GM10266 (cell line): Measurements from ENCODE around the gene KSR2.
"Not testable (repeated sequence)": the region's sequence is repeated elsewhere in the genome, so short reads cannot be mapped to it uniquely, and the experiment has no call there.

Experiments
- DNase-seq: peaks from one replicate; pipeline ENCODE4 v3.0.0; 2012; ENCODE audit errors: extremely low spot score
- CTCF ChIP-seq: IDR thresholded peaks from 2 replicates; pipeline ENCODE4 v1.5.1; 2012; ENCODE audit warnings: mild to moderate bottlenecking, low read depth; ENCODE audit not compliant: control insufficient read depth, insufficient read depth; ENCODE audit errors: missing control alignments

The KSR2 gene

GRCh38 chr12:117742721-117743120, 226.1 kb downstream of the KSR2 start:
- DNase-seq: no peak
- TF ChIP-seq CTCF: no peak

GRCh38 chr12:117738233-117738632, 230.6 kb downstream of the KSR2 start:
- TF ChIP-seq CTCF: no peak
- DNase-seq: no peak

GRCh38 chr12:117733549-117733805, 235.3 kb downstream of the KSR2 start:
- DNase-seq: no peak
- TF ChIP-seq CTCF: no peak

GRCh38 chr12:117732761-117733548, 235.8 kb downstream of the KSR2 start:
- DNase-seq: no peak
- no peak for TF ChIP-seq CTCF

- DNase-seq: not testable (repeated sequence)
Measured at GRCh38 chr12:117731131-117731530, 237.7 kb downstream of the KSR2 start.

GRCh38 chr12:117727301-117727700, 241.5 kb downstream of the KSR2 start:
- TF ChIP-seq CTCF: no peak
- DNase-seq: no peak

- TF ChIP-seq CTCF: no peak
- no peak for DNase-seq
Measured at GRCh38 chr12:117724543-117724942, 244.2 kb downstream of the KSR2 start.

GRCh38 chr12:117718559-117718958, 250.2 kb downstream of the KSR2 start:
- TF ChIP-seq CTCF: no peak

More at GRCh38 chr12:117718559-117718958, 250.2 kb downstream of the KSR2 start:
- DNase-seq: no peak
